K562 (cell line): ENCODE data around the gene GAL3ST3. TPM values are rescaled to one million over a fixed set of nuclear protein-coding genes. Genes with fewer than 3 reads are reported as not detected.

ENCODE experiments used
- ATAC-seq: fragments of 200-7000 bp; cut with Tn5 transposase; 3 replicates; pipeline ENCODE4 v1.9.1; 2020; ENCODE audit warnings: moderate library complexity
- BruUV-seq: library from RNA; stranded (reverse); fragments of 400-500 nt; replicated peaks from 2 replicates; lab custom pipeline; 2021; lab: Mats Ljungman, UMichigan
- CTCF ChIA-PET: fragments of 300-600 bp; formaldehyde crosslinking; extraction: SDS; loops from one replicate; lab custom pipeline; 2021; ENCODE audit warnings: low intra/inter-chr PET ratio; lab: Yijun Ruan, JAX
- POLR2A ChIA-PET: fragments of 300-600, 350-650 bp; sonication (Branson Sonifier 250); formaldehyde crosslinking; extraction: SDS; loops from one replicate; lab custom pipeline; 2021; ENCODE audit warnings: antibody characterized with exemption, inconsistent platforms; lab: Yijun Ruan, JAX
- DNase-seq, 4 experiments: peaks; one replicate each; pipeline versions ENCODE4 v3.0.0 to v3.0.0-alpha.2; 2011 to 2018; ENCODE audit warnings: low spot score in 3 of 4, mixed read lengths in 3 of 4; ENCODE audit errors: extremely low read depth in 1 of 4
- FAIRE-seq: peaks from 2 replicates; lab custom pipeline; 2011; peaks lifted over from hg19 to GRCh38; lab: Jason Lieb, UNC
- H2AFZ ChIP-seq: 2 replicates; pipeline ENCODE4 v1.6.0; 2011; ENCODE audit warnings: low read depth, low read length, control low read depth, inconsistent platforms
- H3K27ac ChIP-seq: fragments of 200-600 bp; 3 replicates; pipeline ENCODE4 v1.8.0; 2011; ENCODE audit warnings: low read depth, mild to moderate bottlenecking, control low read depth, inconsistent platforms, low read length, moderate library complexity, mixed read lengths; ENCODE audit errors: extremely low read depth
- H3K27me3 ChIP-seq, 2 experiments: fragments of 300-600 bp in 1 of 2; 2 replicates in 1 of 2; 3 replicates in 1 of 2; pipeline versions ENCODE4 v1.6.0 to v1.8.0; 2011; ENCODE audit warnings: inconsistent platforms in 2 of 2, low read length in 2 of 2, mild to moderate bottlenecking in 1 of 2, mixed read lengths in 1 of 2, moderate library complexity in 1 of 2; ENCODE audit not compliant: control insufficient read depth in 2 of 2, insufficient read depth in 2 of 2
- H3K36me3 ChIP-seq: fragments of 300-600 bp; 3 replicates; pipeline ENCODE4 v1.8.0; 2011; ENCODE audit warnings: mild to moderate bottlenecking, low read length, inconsistent platforms; ENCODE audit not compliant: control insufficient read depth, insufficient read depth
- H3K4me1 ChIP-seq, 2 experiments: fragments of 200-600 bp in 1 of 2; replicated peaks in 1 of 2; 2 replicates in 1 of 2; 3 replicates in 1 of 2; pipeline versions ENCODE4 v1.5.1 to v1.8.0; 2011; ENCODE audit warnings: inconsistent platforms in 2 of 2, low read length in 2 of 2, mild to moderate bottlenecking in 1 of 2, mixed read lengths in 1 of 2, moderate library complexity in 1 of 2; ENCODE audit not compliant: control insufficient read depth in 2 of 2, insufficient read depth in 2 of 2
- H3K4me2 ChIP-seq: 2 replicates; pipeline ENCODE4 v1.6.1; 2011; ENCODE audit warnings: low read length, control low read depth, inconsistent platforms, mixed read lengths; ENCODE audit not compliant: insufficient read depth
- H3K4me3 ChIP-seq: fragments of 200-600 bp; sonication (generic), shearing (Covaris generic); 2 replicates; pipeline ENCODE4 v1.5.1; 2016; ENCODE audit warnings: control low read depth, inconsistent platforms
- H3K79me2 ChIP-seq: fragments of 200-600 bp; 3 replicates; pipeline ENCODE4 v1.8.0; 2011; ENCODE audit warnings: low read length, inconsistent platforms; ENCODE audit not compliant: control insufficient read depth, insufficient read depth
- H3K9ac ChIP-seq, 2 experiments: 2 replicates each; pipeline versions ENCODE4 v1.6.0 to v1.6.1; 2011; ENCODE audit warnings: low read depth in 2 of 2, low read length in 2 of 2, control low read depth in 1 of 2, inconsistent platforms in 1 of 2, mild to moderate bottlenecking in 1 of 2, mixed read lengths in 1 of 2; ENCODE audit not compliant: insufficient read depth in 1 of 2
- H3K9me1 ChIP-seq: one replicate; pipeline ENCODE4 v1.6.0; 2011; ENCODE audit warnings: inconsistent platforms, mild to moderate bottlenecking, low read length, moderate library complexity; ENCODE audit not compliant: control insufficient read depth, insufficient read depth
- H3K9me3 ChIP-seq: replicated peaks from 2 replicates; pipeline ENCODE4 v1.5.1; 2011; ENCODE audit warnings: low read depth, low read length, inconsistent platforms; ENCODE audit not compliant: control insufficient read depth, insufficient read depth
- H4K20me1 ChIP-seq: replicated peaks from 2 replicates; pipeline ENCODE4 v1.6.1; 2011; ENCODE audit warnings: low read length, inconsistent platforms, mixed read lengths; ENCODE audit not compliant: control insufficient read depth, insufficient read depth
- ADNP ChIP-seq: fragments of 200-800 bp; sonication (Bioruptor generic); IDR thresholded peaks from 2 replicates; pipeline ENCODE4 v1.6.1; 2016; ENCODE audit warnings: missing genetic modification characterization, missing compliant biosample characterization
- ATF7 ChIP-seq: fragments of 450-650 bp; IDR thresholded peaks from 2 replicates; pipeline ENCODE4 v1.7.1; 2014; ENCODE audit warnings: mild to moderate bottlenecking, moderate library complexity
- BCOR ChIP-seq: fragments of 450-650 bp; IDR thresholded peaks from 2 replicates; pipeline ENCODE4 v1.6.1; 2016
- CSDE1 ChIP-seq, 2 experiments: fragments of 450-650 bp; IDR thresholded peaks; 2 replicates each; pipeline ENCODE4 v1.6.1; 2016; ENCODE audit warnings: mild to moderate bottlenecking in 1 of 2
- EZH2 ChIP-seq: IDR thresholded peaks from 2 replicates; pipeline ENCODE4 v1.6.1; 2012; ENCODE audit warnings: low read depth, mild to moderate bottlenecking, inconsistent platforms, low read length, borderline replicate concordance
- GABPA ChIP-seq: fragments of 200-800 bp; sonication (Bioruptor generic); conservative IDR thresholded peaks from 2 replicates; pipeline ENCODE4 v1.6.1; 2016; ENCODE audit warnings: low read depth, missing genetic modification characterization, missing compliant biosample characterization
- HDAC1 ChIP-seq, 2 experiments: fragments of 450-650 bp; IDR thresholded peaks; 2 replicates each; pipeline ENCODE4 v1.6.1; 2016 to 2017; ENCODE audit warnings: inconsistent platforms in 1 of 2, mild to moderate bottlenecking in 1 of 2, moderate library complexity in 1 of 2
- HDAC2 ChIP-seq: fragments of 450-650 bp; IDR thresholded peaks from 2 replicates; pipeline ENCODE4 v1.6.1; 2016; ENCODE audit warnings: mild to moderate bottlenecking
- KDM2B ChIP-seq: fragments of 250-450 bp; sonication (Bioruptor Pico); IDR thresholded peaks from 2 replicates; pipeline ENCODE4 v1.8.0; 2021; ENCODE audit warnings: mild to moderate bottlenecking, moderate library complexity
- NR3C1 ChIP-seq: sonication (generic); formaldehyde crosslinking; IDR thresholded peaks from 2 replicates; pipeline ENCODE4 v1.8.1; 2022; ENCODE audit warnings: missing genetic modification reagents
- SMARCA4 ChIP-seq: fragments of 450-650 bp; IDR thresholded peaks from 2 replicates; pipeline ENCODE4 v1.6.1; 2016
- SP1 ChIP-seq: sonication (generic); formaldehyde crosslinking; IDR thresholded peaks from 2 replicates; pipeline ENCODE4 v1.8.1; 2022; ENCODE audit warnings: mild to moderate bottlenecking, missing genetic modification reagents
- TCF3 ChIP-seq: sonication (generic); formaldehyde crosslinking; IDR thresholded peaks from 2 replicates; pipeline ENCODE4 v1.4.0; 2020; ENCODE audit warnings: mild to moderate bottlenecking, missing genetic modification reagents
- WGBS: fragments of 100-300 bp; shearing (Covaris generic); methylation state at CpG from one replicate; pipeline ENCODE4 v1.1.6; 2016; ENCODE audit warnings: low coverage, mixed read lengths; ENCODE audit not compliant: insufficient coverage; ENCODE audit errors: missing lambda C conversion rate; 5-methylcytosine and 5-hydroxymethylcytosine counted together
- in situ Hi-C: fragments of 300-500 bp; cut with MboI; formaldehyde crosslinking; loops from 4 replicates; pipeline ENCODE4 v1.15.0; 2018; ENCODE audit warnings: inconsistent platforms, mixed read lengths
- intact Hi-C: fragments of 100-400 bp; cut with micrococcal nuclease; formaldehyde crosslinking; loops from 2 replicates; pipeline ENCODE4 v1.14.2; 2022
- polyA plus RNA-seq, 8 experiments: library from polyadenylated mRNA; depleted of rRNA in 4 of 8; stranded (reverse) in 5 of 8; unstranded in 3 of 8; fragments of >200 nt; fragmentation: Nextera tagmentation in 2 of 8; fragmentation: Illumina TruSeq in 1 of 8; extraction: Ambion mirVana in 2 of 8; extraction: Trizol in 1 of 8; gene quantifications; 2 replicates each; pipeline versions ENCODE4 v1.2.1 to v1.2.3, GENCODE V29; 2011 to 2014; ENCODE audit warnings: inconsistent platforms in 1 of 8, missing spikeins in 1 of 8
- total RNA-seq, 7 experiments: library from RNA; depleted of rRNA in 6 of 7; stranded (reverse); fragments of >200 nt in 6 of 7; fragmentation: Illumina TruSeq in 2 of 7; extraction: Trizol in 2 of 7; gene quantifications; 2 replicates each; pipeline versions ENCODE4 v1.2.1 to v1.2.3, GENCODE V29; 2011 to 2021; ENCODE audit warnings: low replicate concordance in 1 of 7
- TF ChIP-seq, protein P1 (sequence below): sonication (generic); formaldehyde crosslinking; IDR thresholded peaks from 2 replicates; pipeline ENCODE4 v1.8.1; 2023; ENCODE audit warnings: mild to moderate bottlenecking, missing genetic modification reagents
- TF ChIP-seq, protein P2 (sequence below): sonication (generic); formaldehyde crosslinking; IDR thresholded peaks from 2 replicates; pipeline ENCODE4 v1.8.1; 2023; ENCODE audit warnings: missing genetic modification reagents, mild to moderate bottlenecking, borderline replicate concordance

Gene GAL3ST3
- total and polyA plus RNA-seq, 9 of the 15 experiments (the other 6 are each of a cell fraction or from before 2014, with no cell fraction given) = not detected

DNA sequence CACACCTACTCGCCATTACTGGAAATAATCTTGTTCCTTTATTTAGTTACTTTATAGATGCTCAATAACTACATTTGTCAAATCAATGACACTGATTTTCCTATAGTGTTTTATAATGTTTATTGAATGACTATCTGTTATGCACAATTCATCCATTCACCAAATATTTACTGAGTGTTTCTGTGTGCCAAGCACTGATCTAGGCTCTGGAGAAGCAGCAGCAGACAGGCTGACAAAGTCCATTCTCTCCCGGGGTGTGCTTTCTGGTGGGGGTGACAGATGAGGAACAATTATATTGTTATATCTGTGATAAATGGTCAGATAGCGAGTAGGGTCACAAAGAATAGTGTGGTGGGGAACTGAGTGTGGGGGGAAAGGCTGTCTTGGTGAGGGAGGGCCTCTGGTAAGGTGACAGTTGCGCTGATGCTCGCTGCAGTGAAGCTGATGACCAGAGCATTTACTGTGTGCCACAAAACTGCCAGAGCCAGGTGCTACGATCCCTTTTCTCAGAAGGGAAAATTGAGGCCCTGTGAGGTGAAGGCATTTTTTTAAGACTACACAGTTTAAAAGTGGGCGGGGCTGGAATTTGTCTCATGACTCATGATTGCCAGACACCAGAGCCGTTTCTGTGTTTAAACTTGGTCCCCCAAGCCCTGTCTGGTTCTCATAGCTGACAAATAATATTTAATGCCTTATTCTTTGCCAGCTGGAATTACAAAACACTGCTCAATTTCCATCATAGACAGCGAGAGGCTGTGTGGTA is 31.3 kb upstream of the GAL3ST3 start:
- peak; percentile 75 for FAIRE-seq
- Histone ChIP-seq H3K4me1 (peaks cover 13 to 46% of the 10 kb centered on the region in 2 experiments), H3K4me3 (no peak overlapping the region)
- 0 out of 2 replicates have a peak, but pooled peaks have one; percentile 19 for TF ChIP-seq SMARCA4
- TF ChIP-seq ADNP = peak; percentile 80
- TF ChIP-seq NR3C1 (CRISPR knock-in tag) = no peak
- peak; percentile 20; the same call in 1 of the 2 replicates for TF ChIP-seq HDAC2
- no peak for TF ChIP-seq TCF3 (CRISPR knock-in tag)
- peak; percentile 31; the same call in 1 of the 2 replicates for TF ChIP-seq SP1 (CRISPR knock-in tag)
- no peak for TF ChIP-seq EZH2
- TF ChIP-seq, protein P1, sequence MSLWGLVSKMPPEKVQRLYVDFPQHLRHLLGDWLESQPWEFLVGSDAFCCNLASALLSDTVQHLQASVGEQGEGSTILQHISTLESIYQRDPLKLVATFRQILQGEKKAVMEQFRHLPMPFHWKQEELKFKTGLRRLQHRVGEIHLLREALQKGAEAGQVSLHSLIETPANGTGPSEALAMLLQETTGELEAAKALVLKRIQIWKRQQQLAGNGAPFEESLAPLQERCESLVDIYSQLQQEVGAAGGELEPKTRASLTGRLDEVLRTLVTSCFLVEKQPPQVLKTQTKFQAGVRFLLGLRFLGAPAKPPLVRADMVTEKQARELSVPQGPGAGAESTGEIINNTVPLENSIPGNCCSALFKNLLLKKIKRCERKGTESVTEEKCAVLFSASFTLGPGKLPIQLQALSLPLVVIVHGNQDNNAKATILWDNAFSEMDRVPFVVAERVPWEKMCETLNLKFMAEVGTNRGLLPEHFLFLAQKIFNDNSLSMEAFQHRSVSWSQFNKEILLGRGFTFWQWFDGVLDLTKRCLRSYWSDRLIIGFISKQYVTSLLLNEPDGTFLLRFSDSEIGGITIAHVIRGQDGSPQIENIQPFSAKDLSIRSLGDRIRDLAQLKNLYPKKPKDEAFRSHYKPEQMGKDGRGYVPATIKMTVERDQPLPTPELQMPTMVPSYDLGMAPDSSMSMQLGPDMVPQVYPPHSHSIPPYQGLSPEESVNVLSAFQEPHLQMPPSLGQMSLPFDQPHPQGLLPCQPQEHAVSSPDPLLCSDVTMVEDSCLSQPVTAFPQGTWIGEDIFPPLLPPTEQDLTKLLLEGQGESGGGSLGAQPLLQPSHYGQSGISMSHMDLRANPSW = no peak
- 0 out of 2 replicates have a peak, but pooled peaks have one; percentile 16 for TF ChIP-seq ATF7
- no peak for TF ChIP-seq GABPA (tag)
- no peak for TF ChIP-seq CSDE1 (IDR thresholded peaks at IDR 0.05)
- peak; percentile 62; the same call in 1 of the 2 replicates for TF ChIP-seq BCOR
- TF ChIP-seq KDM2B (CRISPR knock-in tag) = no peak
- TF ChIP-seq, protein P2, sequence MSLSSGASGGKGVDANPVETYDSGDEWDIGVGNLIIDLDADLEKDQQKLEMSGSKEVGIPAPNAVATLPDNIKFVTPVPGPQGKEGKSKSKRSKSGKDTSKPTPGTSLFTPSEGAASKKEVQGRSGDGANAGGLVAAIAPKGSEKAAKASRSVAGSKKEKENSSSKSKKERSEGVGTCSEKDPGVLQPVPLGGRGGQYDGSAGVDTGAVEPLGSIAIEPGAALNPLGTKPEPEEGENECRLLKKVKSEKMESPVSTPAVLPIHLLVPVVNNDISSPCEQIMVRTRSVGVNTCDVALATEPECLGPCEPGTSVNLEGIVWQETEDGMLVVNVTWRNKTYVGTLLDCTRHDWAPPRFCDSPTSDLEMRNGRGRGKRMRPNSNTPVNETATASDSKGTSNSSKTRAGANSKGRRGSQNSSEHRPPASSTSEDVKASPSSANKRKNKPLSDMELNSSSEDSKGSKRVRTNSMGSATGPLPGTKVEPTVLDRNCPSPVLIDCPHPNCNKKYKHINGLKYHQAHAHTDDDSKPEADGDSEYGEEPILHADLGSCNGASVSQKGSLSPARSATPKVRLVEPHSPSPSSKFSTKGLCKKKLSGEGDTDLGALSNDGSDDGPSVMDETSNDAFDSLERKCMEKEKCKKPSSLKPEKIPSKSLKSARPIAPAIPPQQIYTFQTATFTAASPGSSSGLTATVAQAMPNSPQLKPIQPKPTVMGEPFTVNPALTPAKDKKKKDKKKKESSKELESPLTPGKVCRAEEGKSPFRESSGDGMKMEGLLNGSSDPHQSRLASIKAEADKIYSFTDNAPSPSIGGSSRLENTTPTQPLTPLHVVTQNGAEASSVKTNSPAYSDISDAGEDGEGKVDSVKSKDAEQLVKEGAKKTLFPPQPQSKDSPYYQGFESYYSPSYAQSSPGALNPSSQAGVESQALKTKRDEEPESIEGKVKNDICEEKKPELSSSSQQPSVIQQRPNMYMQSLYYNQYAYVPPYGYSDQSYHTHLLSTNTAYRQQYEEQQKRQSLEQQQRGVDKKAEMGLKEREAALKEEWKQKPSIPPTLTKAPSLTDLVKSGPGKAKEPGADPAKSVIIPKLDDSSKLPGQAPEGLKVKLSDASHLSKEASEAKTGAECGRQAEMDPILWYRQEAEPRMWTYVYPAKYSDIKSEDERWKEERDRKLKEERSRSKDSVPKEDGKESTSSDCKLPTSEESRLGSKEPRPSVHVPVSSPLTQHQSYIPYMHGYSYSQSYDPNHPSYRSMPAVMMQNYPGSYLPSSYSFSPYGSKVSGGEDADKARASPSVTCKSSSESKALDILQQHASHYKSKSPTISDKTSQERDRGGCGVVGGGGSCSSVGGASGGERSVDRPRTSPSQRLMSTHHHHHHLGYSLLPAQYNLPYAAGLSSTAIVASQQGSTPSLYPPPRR (CRISPR knock-in tag) = no peak
- peak in 1 of 2 experiments; percentile 32; a peak in 1 of 4 replicates for TF ChIP-seq HDAC1 (IDR thresholded peaks at IDR 0.05)

More for the DNA sequence above, 31.3 kb upstream of the GAL3ST3 start:
- peak overlapping the region; percentile 38 to 50; a peak in 2 of 4 replicates for H3K9ac ChIP-seq
- peak overlapping the region; percentile 60 for H3K4me2 ChIP-seq
- peak overlapping the region; percentile 59 for H3K27ac ChIP-seq
- CTCF ChIA-PET = interaction anchor here (0.5 to 0.6 kb wide), 2 partner anchors 121 to 125 kb away, joined by 3 read pairs; no protein-coding TSS in a partner anchor
- H3K9me1 ChIP-seq = no peaks in the 10 kb centered on the region
- H3K9me3 ChIP-seq = no peaks in the 10 kb centered on the region
- ATAC-seq = peak; percentile 72
- 34% methylated on average over 9 of the region's 9 CpGs for WGBS
- intact Hi-C loops (no loop called here), in situ Hi-C loops (no loop called here)
- peak overlapping the region; percentile 58 for H2AFZ ChIP-seq
- DNase-seq = peak; percentile 52 to 79 (median 60)
- 0 out of 3 replicates have a peak, but pooled peaks cover 5% of the 10 kb centered on the region for H3K36me3 ChIP-seq
- POLR2A ChIA-PET = interaction anchor here (0.6 to 4.8 kb wide), 5 partner anchors 10 to 427 kb away, joined by 3 to 44 read pairs (median 3); partner anchors contain the start of gene PACS1
- H4K20me1 ChIP-seq = peaks cover 3% of the 10 kb centered on the region; the same call in 1 of the 2 replicates
- BruUV-seq = no TSS peak
- H3K27me3 ChIP-seq = no peaks in the 10 kb centered on the region
- peaks cover 59% of the 10 kb centered on the region for H3K79me2 ChIP-seq
